Gastroesophageal sphincter (tissue), 4 donors: ENCODE results near the gene PCDHA5. TPM values are rescaled to one million over a fixed set of nuclear protein-coding genes. Genes with fewer than 3 reads are reported as not detected.
"Not testable (repeated sequence)": the region's sequence is repeated elsewhere in the genome, so short reads cannot be mapped to it uniquely, and the experiment has no call there.

ENCODE experiments used
- ATAC-seq: fragments of 150-250 bp; one replicate; pipeline ENCODE4 v1.9.1; 2016; ENCODE audit warnings: mild to moderate bottlenecking, moderate library complexity
- H3K27ac ChIP-seq, 4 donors: fragments of 200-600 bp; sonication (generic) in 3 of 4; 1 replicate in 3 of 4; 2 replicates in 1 of 4; pipeline ENCODE4 v1.5.1; 2016 to 2019
- H3K27me3 ChIP-seq: fragments of 200-600 bp; sonication (generic); one replicate; pipeline ENCODE4 v1.5.1; 2019
- H3K36me3 ChIP-seq, 2 donors: fragments of 200-600 bp; sonication (generic); one replicate each; pipeline ENCODE4 v1.5.1; 2019; ENCODE audit warnings: control low read depth in 1 of 2
- H3K4me1 ChIP-seq, 3 donors: fragments of 200-600 bp; sonication (generic); 1 replicate in 2 of 3; 2 replicates in 1 of 3; pipeline ENCODE4 v1.5.1; 2016 to 2019; ENCODE audit warnings: control low read depth in 2 of 3
- H3K4me3 ChIP-seq, 2 donors: fragments of 200-600 bp; sonication (generic); one replicate each; pipeline ENCODE4 v1.5.1; 2019; ENCODE audit warnings: mild to moderate bottlenecking in 1 of 2, moderate library complexity in 1 of 2
- H3K9me3 ChIP-seq, 3 donors: fragments of 200-600 bp; sonication (generic); one replicate each; pipeline ENCODE4 v1.5.1; 2017 to 2019; ENCODE audit warnings: control low read depth in 2 of 3
- EP300 ChIP-seq: sonication (generic); formaldehyde crosslinking; IDR thresholded peaks from one replicate; pipeline ENCODE4 v1.6.1; 2017; ENCODE audit warnings: antibody characterized with exemption, mild to moderate bottlenecking
- POLR2A ChIP-seq, 2 donors: fragments of 450-650 bp; IDR thresholded peaks; one replicate each; pipeline ENCODE4 v1.6.1; 2017; ENCODE audit warnings: antibody characterized with exemption in 2 of 2, mild to moderate bottlenecking in 2 of 2, moderate library complexity in 1 of 2
- POLR2AphosphoS5 ChIP-seq: sonication (generic); formaldehyde crosslinking; IDR thresholded peaks from one replicate; pipeline ENCODE4 v1.6.1; 2017; ENCODE audit warnings: antibody characterized with exemption
- whole genome bisulfite sequencing, 2 donors: methylation state at CpG; one replicate each; pipeline ENCODE4 v1.1.5; 2018; ENCODE audit warnings: low coverage in 1 of 2; 5-methylcytosine and 5-hydroxymethylcytosine counted together
- total RNA-seq, 4 donors: library from RNA; depleted of rRNA; stranded (reverse); fragments of >200 nt; gene quantifications; one replicate each; pipeline ENCODE4 v1.1.0, GENCODE V29; 2016
- TF ChIP-seq, protein P1 (sequence below), 4 experiments: fragments of 200-600 bp in 2 of 4; fragments of 450-650 bp in 2 of 4; sonication (generic) in 1 of 4; IDR thresholded peaks; one replicate each; pipeline ENCODE4 v1.5.1; 2017 to 2019; ENCODE audit warnings: antibody characterized with exemption in 4 of 4, mild to moderate bottlenecking in 2 of 4, moderate library complexity in 2 of 4

The PCDHA5 gene
- total RNA-seq, 4 donors from 2014 or later, result 0.27 to 0.31 (median 0.27) TPM; not detected in 1

DNA sequence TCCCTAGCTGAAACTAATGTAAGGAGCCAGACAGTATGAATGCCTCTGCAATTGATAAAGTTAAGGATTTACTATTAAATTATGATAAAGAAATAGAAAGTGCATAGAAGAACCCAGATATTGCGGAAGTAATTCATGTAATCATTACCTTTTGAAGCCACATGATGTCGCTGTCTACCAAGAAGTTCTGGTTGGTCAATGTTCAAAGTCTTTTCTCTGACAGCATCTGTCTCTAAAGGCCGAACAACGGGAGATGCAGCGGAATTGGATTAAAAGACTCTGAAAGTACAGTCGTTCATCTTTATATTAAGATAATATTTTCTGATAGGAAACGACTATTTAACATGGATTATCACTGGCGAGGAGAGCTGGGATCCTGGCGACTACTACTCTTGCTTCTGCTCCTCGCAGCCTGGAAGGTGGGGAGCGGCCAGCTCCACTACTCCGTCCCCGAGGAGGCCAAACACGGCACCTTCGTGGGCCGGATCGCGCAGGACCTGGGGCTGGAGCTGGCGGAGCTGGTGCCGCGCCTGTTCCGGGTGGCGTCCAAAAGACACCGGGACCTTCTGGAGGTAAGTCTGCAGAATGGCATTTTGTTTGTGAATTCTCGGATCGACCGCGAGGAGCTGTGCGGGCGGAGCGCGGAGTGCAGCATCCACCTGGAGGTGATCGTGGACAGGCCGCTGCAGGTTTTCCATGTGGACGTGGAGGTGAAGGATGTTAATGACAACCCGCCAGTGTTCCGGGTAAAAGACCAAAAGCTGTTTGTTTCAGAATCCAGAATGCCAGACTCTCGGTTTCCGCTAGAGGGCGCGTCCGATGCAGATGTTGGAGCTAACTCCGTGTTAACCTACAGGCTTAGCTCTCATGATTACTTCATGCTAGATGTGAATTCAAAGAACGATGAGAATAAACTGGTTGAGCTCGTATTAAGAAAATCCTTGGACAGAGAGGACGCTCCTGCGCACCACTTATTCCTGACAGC is 19.9 kb downstream of the PCDHA5 start, which contains the start of gene PCDHA8:
PCDHA8 (plus strand) TSS at position 210 of the 985 bp plus-strand sequence; CDS start at position 345, 135 bp downstream.
- Histone ChIP-seq H3K27me3 (peaks cover 74% of the 10 kb centered on the region), H3K27ac (no peak within 1 kb of the TSS), H3K9me3 (peaks cover 0 to 51% (median 0%) of the 10 kb centered on the region in 3 donors), H3K36me3 (no peaks in the 10 kb centered on the region), H3K4me1 (no peaks in the 10 kb centered on the region), H3K4me3 (no peak within 1 kb of the TSS)
- 17 to 32% methylated on average over 11 to 19 of the region's 47 CpGs for WGBS, 2 donors
- no peak for TF ChIP-seq POLR2A (IDR thresholded peaks at IDR 0.05)
- TF ChIP-seq, protein P1, sequence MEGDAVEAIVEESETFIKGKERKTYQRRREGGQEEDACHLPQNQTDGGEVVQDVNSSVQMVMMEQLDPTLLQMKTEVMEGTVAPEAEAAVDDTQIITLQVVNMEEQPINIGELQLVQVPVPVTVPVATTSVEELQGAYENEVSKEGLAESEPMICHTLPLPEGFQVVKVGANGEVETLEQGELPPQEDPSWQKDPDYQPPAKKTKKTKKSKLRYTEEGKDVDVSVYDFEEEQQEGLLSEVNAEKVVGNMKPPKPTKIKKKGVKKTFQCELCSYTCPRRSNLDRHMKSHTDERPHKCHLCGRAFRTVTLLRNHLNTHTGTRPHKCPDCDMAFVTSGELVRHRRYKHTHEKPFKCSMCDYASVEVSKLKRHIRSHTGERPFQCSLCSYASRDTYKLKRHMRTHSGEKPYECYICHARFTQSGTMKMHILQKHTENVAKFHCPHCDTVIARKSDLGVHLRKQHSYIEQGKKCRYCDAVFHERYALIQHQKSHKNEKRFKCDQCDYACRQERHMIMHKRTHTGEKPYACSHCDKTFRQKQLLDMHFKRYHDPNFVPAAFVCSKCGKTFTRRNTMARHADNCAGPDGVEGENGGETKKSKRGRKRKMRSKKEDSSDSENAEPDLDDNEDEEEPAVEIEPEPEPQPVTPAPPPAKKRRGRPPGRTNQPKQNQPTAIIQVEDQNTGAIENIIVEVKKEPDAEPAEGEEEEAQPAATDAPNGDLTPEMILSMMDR (IDR thresholded peaks at IDR 0.05), result no peak
- TF ChIP-seq EP300, result no peak
- no peak for TF ChIP-seq POLR2AphosphoS5
- ATAC-seq, result no peak

DNA sequence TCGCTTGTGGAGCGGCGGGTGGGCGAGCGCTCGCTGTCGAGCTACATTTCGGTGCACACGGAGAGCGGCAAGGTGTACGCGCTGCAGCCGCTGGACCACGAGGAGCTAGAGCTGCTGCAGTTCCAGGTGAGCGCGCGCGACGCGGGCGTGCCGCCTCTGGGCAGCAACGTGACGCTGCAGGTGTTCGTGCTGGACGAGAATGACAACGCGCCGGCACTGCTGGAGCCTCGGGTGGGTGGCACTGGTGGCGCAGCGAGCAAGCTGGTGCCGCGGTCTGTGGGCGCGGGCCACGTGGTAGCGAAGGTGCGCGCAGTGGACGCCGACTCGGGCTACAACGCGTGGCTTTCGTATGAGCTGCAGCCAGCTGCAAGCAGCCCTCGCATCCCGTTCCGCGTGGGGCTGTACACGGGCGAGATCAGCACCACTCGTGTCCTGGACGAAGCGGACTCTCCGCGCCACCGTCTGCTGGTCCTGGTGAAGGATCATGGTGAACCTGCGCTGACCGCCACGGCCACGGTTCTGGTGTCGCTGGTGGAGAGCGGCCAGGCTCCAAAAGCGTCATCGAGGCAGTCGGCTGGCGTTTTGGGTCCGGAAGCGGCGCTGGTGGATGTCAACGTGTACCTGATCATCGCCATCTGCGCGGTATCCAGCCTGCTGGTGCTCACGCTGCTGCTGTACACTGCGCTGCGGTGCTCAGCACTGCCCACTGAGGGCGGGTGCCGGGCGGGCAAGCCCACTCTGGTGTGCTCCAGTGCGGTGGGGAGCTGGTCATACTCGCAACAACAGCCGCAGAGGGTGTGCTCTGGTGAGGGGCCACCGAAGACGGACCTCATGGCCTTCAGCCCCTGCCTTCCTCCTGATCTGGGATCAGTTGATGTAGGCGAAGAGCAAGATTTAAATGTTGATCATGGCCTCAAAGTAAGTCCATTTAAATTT is 21.7 kb downstream of the PCDHA5 start:
- H3K4me3 ChIP-seq, result no peak overlapping the region
- no peaks in the 10 kb centered on the region for H3K36me3 ChIP-seq
- H3K4me1 ChIP-seq, result no peaks in the 10 kb centered on the region
- peaks cover 0 to 64% (median 0%) of the 10 kb centered on the region in 3 donors for H3K9me3 ChIP-seq
- TF ChIP-seq POLR2A (IDR thresholded peaks at IDR 0.05) (no peak), EP300 (no peak), POLR2AphosphoS5 (no peak)
- TF ChIP-seq, protein P1 (IDR thresholded peaks at IDR 0.05), result no peak
- WGBS, 2 donors, result 43 to 67% methylated on average over 1 of the region's 87 CpGs
- H3K27ac ChIP-seq, result no peak overlapping the region
- peaks cover 83% of the 10 kb centered on the region for H3K27me3 ChIP-seq
- ATAC-seq, result no peak

DNA sequence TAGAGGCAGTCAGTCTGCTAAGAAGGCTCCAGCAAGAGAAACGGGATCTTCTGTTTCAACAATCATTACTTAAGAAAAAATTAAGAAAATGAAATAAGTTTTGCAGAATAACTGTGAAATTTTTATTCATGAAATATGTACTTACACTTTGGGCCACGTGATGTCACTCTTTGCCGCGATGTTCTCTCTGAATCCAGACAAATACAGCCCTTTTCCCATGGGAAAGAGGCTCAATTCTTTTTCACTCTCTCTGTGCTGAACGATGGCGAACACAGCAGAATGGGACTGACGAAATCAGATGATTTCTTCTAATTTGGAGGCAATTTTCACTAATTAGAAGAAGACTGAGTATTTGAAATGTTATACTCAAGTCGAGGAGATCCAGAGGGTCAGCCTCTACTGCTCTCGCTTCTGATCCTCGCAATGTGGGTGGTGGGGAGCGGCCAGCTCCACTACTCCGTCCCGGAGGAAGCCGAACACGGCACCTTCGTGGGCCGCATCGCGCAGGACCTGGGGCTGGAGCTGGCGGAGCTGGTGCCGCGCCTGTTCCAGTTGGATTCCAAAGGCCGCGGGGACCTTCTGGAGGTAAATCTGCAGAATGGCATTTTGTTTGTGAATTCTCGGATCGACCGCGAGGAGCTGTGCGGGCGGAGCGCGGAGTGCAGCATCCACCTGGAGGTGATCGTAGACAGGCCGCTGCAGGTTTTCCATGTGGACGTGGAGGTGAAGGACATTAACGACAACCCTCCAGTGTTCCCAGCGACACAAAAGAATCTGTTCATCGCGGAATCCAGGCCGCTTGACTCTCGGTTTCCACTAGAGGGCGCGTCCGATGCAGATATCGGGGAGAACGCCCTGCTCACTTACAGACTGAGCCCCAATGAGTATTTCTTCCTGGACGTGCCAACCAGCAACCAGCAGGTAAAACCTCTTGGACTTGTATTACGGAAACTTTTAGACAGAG is 27.0 kb downstream of the PCDHA5 start, which contains the start of gene PCDHA9:
PCDHA9 (plus strand) TSS at position 244 of the 964 bp plus-strand sequence; CDS start at position 358, 114 bp downstream.
- H3K9me3 ChIP-seq, result peaks cover 0 to 59% (median 0%) of the 10 kb centered on the region in 3 donors
- WGBS, 2 donors, result 15 to 24% methylated on average over 5 to 19 of the region's 48 CpGs
- H3K4me3 ChIP-seq, ATAC-seq, H3K27ac ChIP-seq, H3K4me1 ChIP-seq, H3K36me3 ChIP-seq: not testable (repeated sequence)
- peaks cover 76% of the 10 kb centered on the region for H3K27me3 ChIP-seq

DNA sequence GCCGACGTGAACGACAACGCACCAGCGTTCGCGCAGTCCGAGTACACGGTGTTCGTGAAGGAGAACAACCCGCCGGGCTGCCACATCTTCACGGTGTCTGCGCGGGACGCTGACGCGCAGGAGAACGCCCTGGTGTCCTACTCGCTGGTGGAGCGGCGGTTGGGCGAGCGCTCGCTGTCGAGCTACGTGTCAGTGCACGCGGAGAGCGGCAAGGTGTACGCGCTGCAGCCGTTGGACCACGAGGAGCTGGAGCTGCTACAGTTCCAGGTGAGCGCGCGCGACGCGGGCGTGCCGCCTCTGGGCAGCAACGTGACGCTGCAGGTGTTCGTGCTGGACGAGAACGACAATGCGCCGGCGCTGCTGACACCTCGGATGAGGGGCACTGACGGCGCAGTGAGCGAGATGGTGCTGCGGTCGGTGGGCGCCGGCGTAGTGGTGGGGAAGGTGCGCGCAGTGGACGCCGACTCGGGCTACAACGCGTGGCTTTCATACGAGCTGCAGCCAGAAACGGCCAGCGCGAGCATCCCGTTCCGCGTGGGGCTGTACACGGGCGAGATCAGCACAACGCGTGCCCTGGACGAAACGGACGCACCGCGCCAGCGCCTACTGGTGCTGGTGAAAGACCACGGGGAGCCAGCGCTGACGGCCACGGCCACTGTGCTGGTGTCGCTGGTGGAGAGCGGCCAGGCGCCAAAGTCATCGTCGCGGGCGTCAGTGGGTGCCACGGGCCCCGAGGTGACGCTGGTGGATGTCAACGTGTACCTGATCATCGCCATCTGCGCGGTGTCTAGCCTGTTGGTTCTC is 28.6 kb downstream of the PCDHA5 start:
- 35% methylated on average over 21 of the region's 101 CpGs; no CpG with 5 or more reads in 1 of the 2 donors for WGBS, 2 donors
- Histone ChIP-seq H3K9me3 (peaks cover 0 to 57% (median 0%) of the 10 kb centered on the region in 3 donors), H3K27me3 (peaks cover 80% of the 10 kb centered on the region)
- not testable (repeated sequence) for H3K27ac ChIP-seq, H3K4me1 ChIP-seq, H3K36me3 ChIP-seq, H3K4me3 ChIP-seq, ATAC-seq
